GM18526 (cell line): ENCODE measurements around the gene HOXD1.

Source experiments
- POLR2A ChIP-seq: IDR thresholded peaks from 3 replicates; pipeline ENCODE4 v1.6.1; 2011; ENCODE audit not compliant: insufficient read length; ENCODE audit errors: extremely low read depth

HOXD1 gene

GRCh38 chr2:176159663-176160250 lies 28.7 kb upstream of the HOXD1 start:
- TF ChIP-seq POLR2A = no peak

- TF ChIP-seq POLR2A = no peak
These were observed 28.1 kb upstream of the HOXD1 start for GRCh38 chr2:176160251-176160985.

GRCh38 chr2:176160986-176161824 lies 27.3 kb upstream of the HOXD1 start:
- no peak for TF ChIP-seq POLR2A

- no peak for TF ChIP-seq POLR2A
These were observed 26.4 kb upstream of the HOXD1 start for GRCh38 chr2:176161825-176162626.

GRCh38 chr2:176162911-176163671 lies 25.4 kb upstream of the HOXD1 start:
- no peak for TF ChIP-seq POLR2A

GRCh38 chr2:176163672-176164056 lies 24.8 kb upstream of the HOXD1 start:
- TF ChIP-seq POLR2A = no peak

- no peak for TF ChIP-seq POLR2A
These were observed 24.3 kb upstream of the HOXD1 start for GRCh38 chr2:176164201-176164600.

- no peak for TF ChIP-seq POLR2A
These were observed 23.7 kb upstream of the HOXD1 start for GRCh38 chr2:176164611-176165369.

- TF ChIP-seq POLR2A = no peak
These were observed 23.0 kb upstream of the HOXD1 start for GRCh38 chr2:176165370-176166050.

GRCh38 chr2:176166272-176166671 lies 22.2 kb upstream of the HOXD1 start:
- no peak for TF ChIP-seq POLR2A

GRCh38 chr2:176167398-176167797 lies 21.1 kb upstream of the HOXD1 start:
- TF ChIP-seq POLR2A = no peak

- TF ChIP-seq POLR2A = no peak
These were observed 19.3 kb upstream of the HOXD1 start for GRCh38 chr2:176169181-176169580.

- TF ChIP-seq POLR2A = no peak
These were observed 18.8 kb upstream of the HOXD1 start for GRCh38 chr2:176169711-176170110.
